GM19035 (cell line): ENCODE measurements around the gene PRKCG.

Experiments used
- ATAC-seq: cut with Tn5 transposase; IDR thresholded peaks from one replicate; pipeline ENCODE4 v1.9.1; 2021; ENCODE audit not compliant: unreplicated experiment

PRKCG gene

GRCh38 chr19:53871454-53871853 lies 10.5 kb upstream of the PRKCG start:
- ATAC-seq = no peak

GRCh38 chr19:53872762-53873161 lies 9.2 kb upstream of the PRKCG start:
- no peak for ATAC-seq

GRCh38 chr19:53873773-53874605 lies 8.0 kb upstream of the PRKCG start:
- ATAC-seq = no peak

- no peak for ATAC-seq
These were observed 7.4 kb upstream of the PRKCG start for GRCh38 chr19:53874606-53874990.

GRCh38 chr19:53875602-53876325 lies 6.2 kb upstream of the PRKCG start:
- ATAC-seq = no peak

GRCh38 chr19:53876651-53877224 lies 5.3 kb upstream of the PRKCG start:
- ATAC-seq = no peak

GRCh38 chr19:53877361-53877766 lies 4.6 kb upstream of the PRKCG start:
- no peak for ATAC-seq

- no peak for ATAC-seq
These were observed 3.2 kb upstream of the PRKCG start for GRCh38 chr19:53878776-53879139.

- ATAC-seq = peak; percentile 78
These were observed 2.6 kb upstream of the PRKCG start for GRCh38 chr19:53879140-53880081.

GRCh38 chr19:53880711-53881481 lies 1.1 kb upstream of the PRKCG start:
- no peak for ATAC-seq

- no peak for ATAC-seq
These were observed 524 bp downstream of the PRKCG start for GRCh38 chr19:53882391-53883050.

- no peak for ATAC-seq
These were observed 1.2 kb downstream of the PRKCG start for GRCh38 chr19:53883231-53883661.

- no peak for ATAC-seq
These were observed 1.7 kb downstream of the PRKCG start for GRCh38 chr19:53883741-53884140.

GRCh38 chr19:53884256-53884655 lies 2.3 kb downstream of the PRKCG start:
- no peak for ATAC-seq

GRCh38 chr19:53885036-53885435 lies 3.0 kb downstream of the PRKCG start:
- no peak for ATAC-seq

- no peak for ATAC-seq
These were observed 10.4 kb downstream of the PRKCG start for GRCh38 chr19:53892301-53892980.

- no peak for ATAC-seq
These were observed 11.0 kb downstream of the PRKCG start for GRCh38 chr19:53892981-53893325.

GRCh38 chr19:53894707-53895106 lies 12.7 kb downstream of the PRKCG start:
- no peak for ATAC-seq

- ATAC-seq = no peak
These were observed 14.7 kb downstream of the PRKCG start for GRCh38 chr19:53896682-53897081.
